HL-60/S4 treated with retinoic acid at 250 ng/mL for 4 days and 3 days (cell line): Measurements from ENCODE around the gene GSTT2B.
"Not testable (repeated sequence)": the region's sequence is repeated elsewhere in the genome, so short reads cannot be mapped to it uniquely, and the experiment has no call there.

Source experiments
- in situ Hi-C: fragments of 300-500 bp; cut with MboI; formaldehyde crosslinking; loops from 2 replicates; pipeline ENCODE4 v1.7.0; 2022; ENCODE audit warnings: low sequenced_read_pairs

Gene GSTT2B

GRCh38 chr22:23907423-23907822, 53.6 kb downstream of the GSTT2B start:
- in situ Hi-C loops, result not testable (repeated sequence)
